Neuronal stem cell (in vitro differentiated cells): ENCODE results near the gene ZNF528.

Experiments
- DNase-seq: peaks from one replicate; pipeline ENCODE4 v3.0.0-alpha.2; 2013; ENCODE audit warnings: low spot score
- H2AFZ ChIP-seq: one replicate; pipeline ENCODE4 v1.6.1; 2013; ENCODE audit warnings: mild to moderate bottlenecking, low read length, inconsistent platforms
- H2AK5ac ChIP-seq: 2 replicates; pipeline ENCODE4 v1.6.1; 2013; ENCODE audit warnings: low read depth, mild to moderate bottlenecking, inconsistent platforms, low read length, moderate library complexity, mixed read lengths
- H2BK120ac ChIP-seq: 2 replicates; pipeline ENCODE4 v1.6.1; 2013; ENCODE audit warnings: low read depth, mild to moderate bottlenecking, inconsistent platforms, low read length, moderate library complexity, mixed read lengths
- H2BK12ac ChIP-seq: one replicate; pipeline ENCODE4 v1.6.1; 2013; ENCODE audit warnings: low read length, inconsistent platforms
- H2BK15ac ChIP-seq: 2 replicates; pipeline ENCODE4 v1.6.1; 2013; ENCODE audit warnings: mild to moderate bottlenecking, low read length, inconsistent platforms, mixed read lengths
- H2BK5ac ChIP-seq: one replicate; pipeline ENCODE4 v1.6.1; 2013; ENCODE audit warnings: inconsistent platforms, mild to moderate bottlenecking, low read length, moderate library complexity
- H3K14ac ChIP-seq: one replicate; pipeline ENCODE4 v1.6.1; 2013; ENCODE audit warnings: low read length, inconsistent platforms
- H3K18ac ChIP-seq: 2 replicates; pipeline ENCODE4 v1.6.1; 2013; ENCODE audit warnings: low read length, inconsistent platforms
- H3K23ac ChIP-seq: 2 replicates; pipeline ENCODE4 v1.6.1; 2013; ENCODE audit warnings: low read depth, mild to moderate bottlenecking, mixed read lengths, low read length, inconsistent platforms; ENCODE audit not compliant: poor library complexity
- H3K27ac ChIP-seq: replicated peaks from 3 replicates; pipeline ENCODE4 v1.5.1; 2013; ENCODE audit warnings: low read length, inconsistent platforms
- H3K27me3 ChIP-seq, 3 experiments: 2 replicates each; pipeline ENCODE4 v1.6.1; 2013; ENCODE audit warnings: low read length in 3 of 3, mild to moderate bottlenecking in 2 of 3, inconsistent platforms in 1 of 3, low read depth in 1 of 3, mixed read lengths in 1 of 3, moderate library complexity in 1 of 3; ENCODE audit not compliant: control insufficient read depth in 3 of 3, insufficient read depth in 3 of 3
- H3K36me3 ChIP-seq, 2 donors: replicated peaks in 1 of 2; 2 replicates each; pipeline ENCODE4 v1.6.1; 2013; ENCODE audit warnings: low read length in 2 of 2; ENCODE audit not compliant: control insufficient read depth in 2 of 2, insufficient read depth in 2 of 2
- H3K4ac ChIP-seq: 2 replicates; pipeline ENCODE4 v1.6.1; 2013; ENCODE audit warnings: inconsistent platforms, mild to moderate bottlenecking, low read length, moderate library complexity
- H3K4me1 ChIP-seq, 2 donors: 1 replicate in 1 of 2; 2 replicates in 1 of 2; pipeline ENCODE4 v1.6.1; 2013; ENCODE audit warnings: low read length in 2 of 2, low read depth in 1 of 2; ENCODE audit not compliant: control insufficient read depth in 2 of 2, insufficient read depth in 1 of 2
- H3K4me2 ChIP-seq: one replicate; pipeline ENCODE4 v1.6.1; 2013; ENCODE audit warnings: mild to moderate bottlenecking, low read length, inconsistent platforms; ENCODE audit not compliant: insufficient read depth, poor library complexity, severe bottlenecking
- H3K4me3 ChIP-seq, 2 donors: 2 replicates each; pipeline ENCODE4 v1.5.1; 2013; ENCODE audit warnings: low read length in 2 of 2, mild to moderate bottlenecking in 2 of 2, inconsistent platforms in 1 of 2, moderate library complexity in 1 of 2
- H3K79me1 ChIP-seq: one replicate; pipeline ENCODE4 v1.6.1; 2013; ENCODE audit warnings: low read depth, mild to moderate bottlenecking, inconsistent platforms, low read length, moderate library complexity
- H3K9ac ChIP-seq: one replicate; pipeline ENCODE4 v1.6.1; 2013; ENCODE audit warnings: mild to moderate bottlenecking, low read depth, low read length, inconsistent platforms; ENCODE audit not compliant: poor library complexity
- H3K9me3 ChIP-seq, 2 donors: replicated peaks in 1 of 2; 2 replicates each; pipeline versions ENCODE3 to v1.6.1; 2013; ENCODE audit warnings: low read length in 2 of 2, mild to moderate bottlenecking in 2 of 2, inconsistent platforms in 1 of 2, low read depth in 1 of 2, mixed read lengths in 1 of 2, moderate library complexity in 1 of 2; ENCODE audit not compliant: control insufficient read depth in 2 of 2, insufficient read depth in 1 of 2
- H4K8ac ChIP-seq: one replicate; pipeline ENCODE4 v1.6.1; 2013; ENCODE audit warnings: low read depth, mild to moderate bottlenecking, inconsistent platforms, low read length, moderate library complexity
- H4K91ac ChIP-seq: one replicate; pipeline ENCODE4 v1.6.1; 2013; ENCODE audit warnings: low read length, low read depth, mild to moderate bottlenecking, inconsistent platforms; ENCODE audit not compliant: poor library complexity
- WGBS, 2 donors: extraction: QIAGEN DNeasy Blood & Tissue Kit; methylation state at CpG; one replicate each; pipeline ENCODE4 v1.1.7; 2013; ENCODE audit warnings: missing lambda C conversion rate in 2 of 2, mixed read lengths in 1 of 2; ENCODE audit not compliant: insufficient read length in 2 of 2, insufficient replicate concordance in 1 of 2; ENCODE audit errors: extremely low coverage in 2 of 2; 5-methylcytosine and 5-hydroxymethylcytosine counted together

Gene ZNF528

DNA sequence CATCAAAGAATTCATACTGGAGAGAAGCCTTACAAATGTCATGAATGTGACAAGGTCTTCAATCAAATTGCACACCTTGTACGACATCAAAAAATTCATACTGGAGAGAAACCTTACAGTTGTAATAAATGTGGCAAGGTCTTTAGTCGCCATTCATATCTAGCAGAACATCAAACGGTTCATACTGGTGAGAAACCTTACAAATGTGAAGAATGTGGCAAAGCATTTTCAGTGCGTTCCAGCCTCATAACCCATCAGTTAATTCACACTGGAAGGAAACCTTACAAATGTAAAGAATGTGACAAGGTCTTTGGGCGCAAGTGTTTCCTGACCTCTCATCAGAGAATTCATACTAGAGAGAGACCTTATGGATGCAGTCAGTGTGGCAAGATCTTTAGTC lies 18.1 kb downstream of the ZNF528 start:
- no peak overlapping the region for H2BK5ac ChIP-seq
- no peak overlapping the region for H3K18ac ChIP-seq
- no CpG with 5 or more reads among the region's 5 CpGs for WGBS, 2 donors
- H3K9me3 ChIP-seq, result peaks cover 16 to 71% of the 10 kb centered on the region in 2 donors
- no peak overlapping the region for H2BK12ac ChIP-seq
- no peak overlapping the region for H3K4me3 ChIP-seq
- no peak overlapping the region for H2AK5ac ChIP-seq
- no peak overlapping the region for H2AFZ ChIP-seq
- H3K9ac ChIP-seq, result no peak overlapping the region
- no peaks in the 10 kb centered on the region for H3K4me1 ChIP-seq
- no peak overlapping the region for H4K8ac ChIP-seq
- no peak overlapping the region for H3K4me2 ChIP-seq
- no peak overlapping the region for H2BK15ac ChIP-seq
- H4K91ac ChIP-seq, result no peak overlapping the region
- H3K14ac ChIP-seq, result no peak overlapping the region
- peaks cover 0 to 29% of the 10 kb centered on the region in 2 donors for H3K36me3 ChIP-seq
- no peaks in the 10 kb centered on the region for H3K79me1 ChIP-seq
- no peaks in the 10 kb centered on the region for H3K27me3 ChIP-seq
- no peak overlapping the region for H2BK120ac ChIP-seq
- no peak overlapping the region for H3K27ac ChIP-seq
- no peak overlapping the region for H3K4ac ChIP-seq
- DNase-seq, result no peak
- no peak overlapping the region for H3K23ac ChIP-seq

DNA sequence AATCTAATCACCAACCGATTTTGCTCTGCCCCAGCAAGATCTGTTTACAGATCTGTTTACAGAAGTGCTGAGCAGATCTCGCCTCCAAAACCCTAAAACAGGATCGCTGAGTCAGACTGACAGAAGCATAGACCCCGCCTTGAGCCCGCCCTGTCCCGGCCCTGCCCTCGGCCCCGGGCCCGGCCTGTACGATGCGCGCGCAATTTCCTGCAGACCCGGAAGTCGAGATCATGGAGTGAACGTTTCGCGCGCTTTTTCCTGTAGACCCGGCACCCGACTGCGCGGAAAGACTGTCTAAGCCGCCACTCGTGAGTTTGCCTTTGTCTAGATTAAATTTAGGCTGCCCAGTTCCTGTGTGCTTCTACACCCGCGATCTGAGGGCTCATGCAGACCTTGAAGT lies 31.3 kb downstream of the ZNF528 start, which contains the start of gene ZNF534:
Gene ZNF534, plus strand, starts transcription at position 212 of the 400 bp plus-strand sequence. CDS start 2,327 bp downstream, outside the sequence.
- Histone ChIP-seq H4K8ac (no peak within 1 kb of the TSS), H3K4me2 (no peak within 1 kb of the TSS), H3K18ac (no peak within 1 kb of the TSS), H2AFZ (no peak within 1 kb of the TSS), H3K27ac (no peak within 1 kb of the TSS), H3K14ac (no peak within 1 kb of the TSS), H3K4me3 (no peak within 1 kb of the TSS), H2BK12ac (no peak within 1 kb of the TSS), H2BK5ac (no peak within 1 kb of the TSS), H3K9me3 (peaks cover 5 to 14% of the 10 kb centered on the region in 2 donors), H3K9ac (no peak within 1 kb of the TSS), H3K23ac (no peak within 1 kb of the TSS), H3K79me1 (no peaks in the 10 kb centered on the region), H3K4me1 (no peaks in the 10 kb centered on the region), H4K91ac (no peak within 1 kb of the TSS), H2AK5ac (no peak within 1 kb of the TSS), H3K36me3 (no peaks in the 10 kb centered on the region), H2BK15ac (no peak within 1 kb of the TSS), H2BK120ac (no peak within 1 kb of the TSS), H3K27me3 (no peaks in the 10 kb centered on the region), H3K4ac (no peak within 1 kb of the TSS)
- DNase-seq, result no peak
- no CpG with 5 or more reads among the region's 27 CpGs for WGBS, 2 donors

DNA sequence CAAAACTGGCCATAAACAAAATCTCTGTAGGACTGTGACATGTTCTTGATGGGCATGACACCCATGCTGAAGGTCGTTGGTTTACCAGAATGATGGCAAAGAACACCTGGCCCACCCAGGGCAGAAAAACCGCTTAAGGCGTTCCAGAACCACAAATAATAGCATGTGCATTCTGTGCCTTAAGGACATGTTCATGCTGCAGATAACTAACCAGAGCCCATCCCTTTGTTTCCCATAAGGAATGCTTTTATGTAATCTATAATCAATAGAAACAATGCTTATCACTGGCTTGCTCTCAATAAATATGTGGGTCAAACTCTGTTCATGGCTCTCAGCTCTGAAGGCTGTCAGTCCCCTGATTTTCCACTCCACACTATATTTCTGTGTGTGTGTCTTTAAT lies 44.5 kb downstream of the ZNF528 start:
- H3K18ac ChIP-seq, result no peak overlapping the region
- H2BK120ac ChIP-seq, result no peak overlapping the region
- H3K23ac ChIP-seq, result no peak overlapping the region
- H3K14ac ChIP-seq, result no peak overlapping the region
- DNase-seq, result no peak
- H2BK5ac ChIP-seq, result no peak overlapping the region
- H3K4me3 ChIP-seq, result no peak overlapping the region
- H3K4me1 ChIP-seq, result no peaks in the 10 kb centered on the region
- peaks cover 10 to 14% of the 10 kb centered on the region in 2 donors for H3K9me3 ChIP-seq
- H3K27me3 ChIP-seq, result no peaks in the 10 kb centered on the region
- H3K79me1 ChIP-seq, result no peaks in the 10 kb centered on the region
- H3K9ac ChIP-seq, result no peak overlapping the region
- H3K4ac ChIP-seq, result no peak overlapping the region
- no peak overlapping the region for H2BK15ac ChIP-seq
- H3K36me3 ChIP-seq, result no peaks in the 10 kb centered on the region
- no peak overlapping the region for H4K8ac ChIP-seq
- no peak overlapping the region for H3K4me2 ChIP-seq
- WGBS, 2 donors, result no CpG with 5 or more reads among the region's 3 CpGs
- no peak overlapping the region for H2AFZ ChIP-seq
- no peak overlapping the region for H2AK5ac ChIP-seq
- no peak overlapping the region for H4K91ac ChIP-seq
- no peak overlapping the region for H3K27ac ChIP-seq
- no peak overlapping the region for H2BK12ac ChIP-seq

DNA sequence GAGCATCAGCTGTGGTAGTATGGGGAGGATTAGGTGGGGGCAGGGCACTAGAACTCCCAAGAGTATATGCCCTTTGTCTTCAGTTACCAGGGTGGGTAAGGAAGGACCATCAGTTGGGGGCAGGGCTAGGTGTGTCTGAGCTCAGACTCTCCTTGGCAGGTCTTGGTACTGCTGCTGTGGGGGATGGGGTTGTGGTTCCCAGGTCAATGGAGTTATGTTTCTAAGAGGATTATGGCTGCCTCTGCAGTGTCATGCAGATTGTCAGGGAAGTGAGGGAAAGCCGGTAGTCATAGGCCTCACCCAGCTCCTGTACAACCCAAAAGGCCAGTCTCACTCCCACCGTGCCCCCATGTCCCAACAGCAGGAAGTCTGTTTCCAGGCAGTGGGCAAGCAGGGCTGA lies 46.9 kb downstream of the ZNF528 start:
- no peak overlapping the region for H3K14ac ChIP-seq
- H3K18ac ChIP-seq, result no peak overlapping the region
- H2BK5ac ChIP-seq, result no peak overlapping the region
- no peak overlapping the region for H3K4me3 ChIP-seq
- H3K9me3 ChIP-seq, result peaks cover 6 to 9% of the 10 kb centered on the region in 2 donors
- no peak overlapping the region for H2AFZ ChIP-seq
- no peak overlapping the region for H4K91ac ChIP-seq
- no peak overlapping the region for H3K9ac ChIP-seq
- H3K4me1 ChIP-seq, result no peaks in the 10 kb centered on the region
- DNase-seq, result no peak
- no peaks in the 10 kb centered on the region for H3K27me3 ChIP-seq
- no peak overlapping the region for H2AK5ac ChIP-seq
- no peaks in the 10 kb centered on the region for H3K36me3 ChIP-seq
- no peak overlapping the region for H3K27ac ChIP-seq
- H2BK15ac ChIP-seq, result no peak overlapping the region
- no peak overlapping the region for H2BK120ac ChIP-seq
- no peak overlapping the region for H2BK12ac ChIP-seq
- no peaks in the 10 kb centered on the region for H3K79me1 ChIP-seq
- H3K4me2 ChIP-seq, result no peak overlapping the region
- no peak overlapping the region for H3K23ac ChIP-seq
- no CpG with 5 or more reads among the region's 2 CpGs for whole genome bisulfite sequencing, 2 donors
- no peak overlapping the region for H3K4ac ChIP-seq
- no peak overlapping the region for H4K8ac ChIP-seq
